GM19023 (cell line): ENCODE results near the gene VANGL1.

Experiments used
- ATAC-seq: cut with Tn5 transposase; IDR thresholded peaks from one replicate; pipeline ENCODE4 v1.9.1; 2021; ENCODE audit warnings: mild to moderate bottlenecking, moderate library complexity; ENCODE audit not compliant: unreplicated experiment

Gene VANGL1

GRCh38 chr1:115697619-115698018, 55.8 kb downstream of the VANGL1 start:
- ATAC-seq, result no peak

GRCh38 chr1:115701090-115701489, 59.3 kb downstream of the VANGL1 start:
- no peak for ATAC-seq

- ATAC-seq, result no peak
Measured at GRCh38 chr1:115702959-115703358, 61.2 kb downstream of the VANGL1 start.

- ATAC-seq, result no peak
Measured at GRCh38 chr1:115705085-115705951, 63.5 kb downstream of the VANGL1 start.

- ATAC-seq, result no peak
Measured at GRCh38 chr1:115705963-115706362, 64.2 kb downstream of the VANGL1 start.

- ATAC-seq, result peak; percentile 60
Measured at GRCh38 chr1:115706587-115707425, 65.0 kb downstream of the VANGL1 start.

GRCh38 chr1:115710859-115711624, 69.3 kb downstream of the VANGL1 start:
- ATAC-seq, result no peak

GRCh38 chr1:115712911-115713609, 71.3 kb downstream of the VANGL1 start:
- no peak for ATAC-seq

GRCh38 chr1:115713906-115714305, 72.1 kb downstream of the VANGL1 start:
- ATAC-seq, result no peak

GRCh38 chr1:115714572-115715141, 72.9 kb downstream of the VANGL1 start:
- no peak for ATAC-seq

- ATAC-seq, result no peak
Measured at GRCh38 chr1:115717541-115717940, 75.8 kb downstream of the VANGL1 start.

GRCh38 chr1:115718011-115718754, 76.4 kb downstream of the VANGL1 start:
- ATAC-seq, result no peak

- no peak for ATAC-seq
Measured at GRCh38 chr1:115719285-115719684, 77.5 kb downstream of the VANGL1 start.

- ATAC-seq, result no peak
Measured at GRCh38 chr1:115722221-115722620, 80.5 kb downstream of the VANGL1 start.

- ATAC-seq, result no peak
Measured at GRCh38 chr1:115723756-115724155, 82.0 kb downstream of the VANGL1 start.

GRCh38 chr1:115725600-115725999, 83.8 kb downstream of the VANGL1 start:
- no peak for ATAC-seq

- ATAC-seq, result no peak
Measured at GRCh38 chr1:115726161-115726560, 84.4 kb downstream of the VANGL1 start.

GRCh38 chr1:115726570-115726969, 84.8 kb downstream of the VANGL1 start:
- no peak for ATAC-seq

GRCh38 chr1:115727706-115728249, 86.0 kb downstream of the VANGL1 start:
- no peak for ATAC-seq
